ENCODE measurements around the gene DUSP5.

DNA sequence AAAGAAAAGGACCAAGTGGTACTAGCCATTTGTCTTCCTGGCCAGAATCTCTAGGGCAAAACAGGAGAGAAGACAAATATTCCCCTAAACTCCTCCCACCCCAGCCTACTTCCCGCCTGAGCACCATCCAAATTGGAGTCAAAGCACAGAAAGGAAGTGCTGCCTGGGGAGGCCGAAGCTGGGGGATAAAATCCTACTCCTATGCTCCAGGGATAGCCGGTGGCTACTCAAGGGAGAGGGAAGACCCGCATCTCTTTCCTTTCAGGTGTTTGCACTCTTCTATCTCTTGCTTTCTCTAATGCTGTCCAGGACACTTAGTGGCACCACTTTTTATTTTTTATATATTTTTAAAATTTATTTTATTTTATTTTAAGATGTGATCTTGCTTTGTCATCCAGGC lies 7.1 kb upstream of the DUSP5 start:
- TF ChIP-seq, protein P1, sequence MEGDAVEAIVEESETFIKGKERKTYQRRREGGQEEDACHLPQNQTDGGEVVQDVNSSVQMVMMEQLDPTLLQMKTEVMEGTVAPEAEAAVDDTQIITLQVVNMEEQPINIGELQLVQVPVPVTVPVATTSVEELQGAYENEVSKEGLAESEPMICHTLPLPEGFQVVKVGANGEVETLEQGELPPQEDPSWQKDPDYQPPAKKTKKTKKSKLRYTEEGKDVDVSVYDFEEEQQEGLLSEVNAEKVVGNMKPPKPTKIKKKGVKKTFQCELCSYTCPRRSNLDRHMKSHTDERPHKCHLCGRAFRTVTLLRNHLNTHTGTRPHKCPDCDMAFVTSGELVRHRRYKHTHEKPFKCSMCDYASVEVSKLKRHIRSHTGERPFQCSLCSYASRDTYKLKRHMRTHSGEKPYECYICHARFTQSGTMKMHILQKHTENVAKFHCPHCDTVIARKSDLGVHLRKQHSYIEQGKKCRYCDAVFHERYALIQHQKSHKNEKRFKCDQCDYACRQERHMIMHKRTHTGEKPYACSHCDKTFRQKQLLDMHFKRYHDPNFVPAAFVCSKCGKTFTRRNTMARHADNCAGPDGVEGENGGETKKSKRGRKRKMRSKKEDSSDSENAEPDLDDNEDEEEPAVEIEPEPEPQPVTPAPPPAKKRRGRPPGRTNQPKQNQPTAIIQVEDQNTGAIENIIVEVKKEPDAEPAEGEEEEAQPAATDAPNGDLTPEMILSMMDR (IDR thresholded peaks at IDR 0.05) = no peak
- TF ChIP-seq POLR2AphosphoS5 (IDR thresholded peaks at IDR 0.05) = no peak
